Endothelial cell of umbilical vein (primary cell): ENCODE results near the gene SLC1A1. TPM values are rescaled to one million over a fixed set of nuclear protein-coding genes. Genes with fewer than 3 reads are reported as not detected.

Experiments used
- BruUV-seq: library from RNA; stranded (reverse); fragments of 400-500 nt; replicated peaks from 2 replicates; lab custom pipeline; 2021; lab: Mats Ljungman, UMichigan
- CTCF ChIA-PET: fragments of 300-600, 350-600 bp; sonication (Branson Sonifier 250); formaldehyde crosslinking; loops from one replicate; lab custom pipeline; 2021; ENCODE audit warnings: antibody characterized with exemption, inconsistent platforms; lab: Charles Lee
- POLR2A ChIA-PET: fragments of 300-600, 350-600 bp; sonication (Branson Sonifier 250); formaldehyde crosslinking; loops from one replicate; lab custom pipeline; 2021; ENCODE audit warnings: antibody characterized with exemption, inconsistent platforms; lab: Charles Lee
- DNase-seq: peaks from one replicate; pipeline ENCODE4 v3.0.0-alpha.2; 2011; ENCODE audit warnings: low read depth, low spot score
- FAIRE-seq: peaks from 2 replicates; lab custom pipeline; 2011; peaks lifted over from hg19 to GRCh38; lab: Jason Lieb, UNC
- H2AFZ ChIP-seq: 2 replicates; pipeline ENCODE4 v1.6.0; 2012; ENCODE audit warnings: low read depth, low read length, control low read depth, inconsistent platforms
- H3K27ac ChIP-seq: 2 replicates; pipeline ENCODE4 v1.5.1; 2011; ENCODE audit warnings: low read depth, mild to moderate bottlenecking, control low read depth, low read length, moderate library complexity; ENCODE audit not compliant: insufficient read depth
- H3K27me3 ChIP-seq, 2 experiments: 2 replicates each; pipeline versions ENCODE4 v1.6.0 to v1.6.1; 2011; ENCODE audit warnings: low read length in 2 of 2, mixed read lengths in 1 of 2; ENCODE audit not compliant: control insufficient read depth in 2 of 2, insufficient read depth in 2 of 2
- H3K36me3 ChIP-seq, 2 experiments: 2 replicates in 1 of 2; 3 replicates in 1 of 2; pipeline ENCODE4 v1.5.1; 2011; ENCODE audit warnings: low read length in 2 of 2, mild to moderate bottlenecking in 1 of 2, moderate library complexity in 1 of 2; ENCODE audit not compliant: control insufficient read depth in 2 of 2, insufficient read depth in 2 of 2; ENCODE audit errors: extremely low read depth in 1 of 2
- H3K4me1 ChIP-seq: 3 replicates; pipeline ENCODE4 v1.5.1; 2011; ENCODE audit warnings: mild to moderate bottlenecking, low read length; ENCODE audit not compliant: control insufficient read depth, insufficient read depth; ENCODE audit errors: extremely low read depth
- H3K4me2 ChIP-seq: 2 replicates; pipeline ENCODE4 v1.6.1; 2011; ENCODE audit warnings: low read length, control low read depth, mixed read lengths; ENCODE audit not compliant: insufficient read depth
- H3K4me3 ChIP-seq, 3 experiments: fragments of 200-600 bp in 1 of 3; sonication (generic), shearing (Covaris generic) in 1 of 3; replicated peaks in 1 of 3; 2 replicates each; pipeline ENCODE4 v1.5.1; 2011 to 2016; ENCODE audit warnings: control low read depth in 3 of 3, low read length in 3 of 3, mild to moderate bottlenecking in 2 of 3, inconsistent platforms in 1 of 3, low read depth in 1 of 3, moderate library complexity in 1 of 3; ENCODE audit not compliant: insufficient read depth in 1 of 3
- H3K79me2 ChIP-seq: 2 replicates; pipeline ENCODE4 v1.6.0; 2012; ENCODE audit warnings: low read length, inconsistent platforms; ENCODE audit not compliant: control insufficient read depth, insufficient read depth
- H3K9ac ChIP-seq: replicated peaks from 2 replicates; pipeline ENCODE3; 2011; ENCODE audit warnings: low read length, control low read depth; ENCODE audit not compliant: insufficient read depth; ENCODE audit errors: extremely low read depth
- H3K9me1 ChIP-seq: replicated peaks from 3 replicates; pipeline ENCODE4 v1.6.0; 2011; ENCODE audit warnings: mild to moderate bottlenecking, low read length; ENCODE audit not compliant: control insufficient read depth, insufficient read depth; ENCODE audit errors: extremely low read depth
- H3K9me3 ChIP-seq: replicated peaks from 2 replicates; pipeline ENCODE4 v1.5.1; 2012; ENCODE audit warnings: low read length, inconsistent platforms; ENCODE audit not compliant: control insufficient read depth, insufficient read depth
- H4K20me1 ChIP-seq: replicated peaks from 2 replicates; pipeline ENCODE3; 2011; ENCODE audit warnings: mild to moderate bottlenecking, low read length; ENCODE audit not compliant: control insufficient read depth, insufficient read depth; ENCODE audit errors: extremely low read depth
- EZH2 ChIP-seq: IDR thresholded peaks from 2 replicates; pipeline ENCODE4 v1.6.1; 2012; ENCODE audit warnings: borderline replicate concordance, low read depth, mild to moderate bottlenecking, moderate library complexity, low read length, inconsistent platforms; ENCODE audit not compliant: severe bottlenecking
- FOS ChIP-seq: IDR thresholded peaks from 2 replicates; pipeline ENCODE4 v1.6.1; 2011; ENCODE audit warnings: mild to moderate bottlenecking, low read length, moderate library complexity, borderline replicate concordance; ENCODE audit not compliant: insufficient read depth
- GATA2 ChIP-seq: IDR thresholded peaks from 2 replicates; pipeline ENCODE4 v1.7.0; 2011; ENCODE audit warnings: low read depth, mild to moderate bottlenecking, moderate library complexity, mixed read lengths, low read length; ENCODE audit not compliant: insufficient read length, insufficient read depth
- JUN ChIP-seq: IDR thresholded peaks from 2 replicates; pipeline ENCODE4 v1.6.1; 2011; ENCODE audit warnings: borderline replicate concordance, low read depth; ENCODE audit not compliant: insufficient read length, insufficient read depth
- MAX ChIP-seq: IDR thresholded peaks from 2 replicates; pipeline ENCODE4 v1.6.1; 2011; ENCODE audit not compliant: insufficient read depth, insufficient read length
- MYC ChIP-seq: IDR thresholded peaks from one replicate; pipeline ENCODE4 v1.6.1; 2011; ENCODE audit warnings: mild to moderate bottlenecking, low read depth, low read length
- POLR2A ChIP-seq: IDR thresholded peaks from 2 replicates; pipeline ENCODE4 v1.6.1; 2012; ENCODE audit warnings: low read depth, mild to moderate bottlenecking, control low read depth, low read length
- POLR2AphosphoS5 ChIP-seq: IDR thresholded peaks from 2 replicates; pipeline ENCODE4 v1.6.1; 2012; ENCODE audit warnings: low read depth, mild to moderate bottlenecking, control low read depth, low read length, moderate library complexity; ENCODE audit not compliant: insufficient read depth
- dilution Hi-C: fragments of 300-500 bp; cut with MboI; formaldehyde crosslinking; loops from one replicate; pipeline ENCODE4 v1.15.0; 2019; ENCODE audit warnings: low sequenced_read_pairs; ENCODE audit not compliant: extremely low pct_ligation_motif_present
- intact Hi-C: fragments of 100-400 bp; cut with micrococcal nuclease; formaldehyde crosslinking; loops from one replicate; pipeline ENCODE4 v1.10.0; 2022
- polyA plus RNA-seq, 4 experiments: library from polyadenylated mRNA; depleted of rRNA in 3 of 4; stranded (reverse) in 3 of 4; unstranded in 1 of 4; fragments of >200 nt; gene quantifications; 2 replicates each; pipeline versions ENCODE4 v1.2.1 to v1.2.3, GENCODE V29; 2011 to 2012; ENCODE audit warnings: missing spikeins in 1 of 4
- total RNA-seq: library from RNA; stranded (reverse); gene quantifications from 2 replicates; pipeline ENCODE4 v1.2.3, GENCODE V29; 2021
- TF ChIP-seq, protein P1 (sequence below), 2 donors: IDR thresholded peaks; 1 replicate in 1 of 2; 2 replicates in 1 of 2; pipeline ENCODE4 v1.5.1; 2011; ENCODE audit warnings: low read length in 2 of 2, mild to moderate bottlenecking in 2 of 2, moderate library complexity in 2 of 2, control low read depth in 1 of 2, inconsistent platforms in 1 of 2, low read depth in 1 of 2; ENCODE audit not compliant: insufficient read depth in 1 of 2; ENCODE audit errors: extremely low read depth in 1 of 2

The SLC1A1 gene
- total and polyA plus RNA-seq, 2 donors (not counting 3 experiments of a cell fraction or from before 2014, with no cell fraction given): 5.8 to 8.3 TPM

DNA sequence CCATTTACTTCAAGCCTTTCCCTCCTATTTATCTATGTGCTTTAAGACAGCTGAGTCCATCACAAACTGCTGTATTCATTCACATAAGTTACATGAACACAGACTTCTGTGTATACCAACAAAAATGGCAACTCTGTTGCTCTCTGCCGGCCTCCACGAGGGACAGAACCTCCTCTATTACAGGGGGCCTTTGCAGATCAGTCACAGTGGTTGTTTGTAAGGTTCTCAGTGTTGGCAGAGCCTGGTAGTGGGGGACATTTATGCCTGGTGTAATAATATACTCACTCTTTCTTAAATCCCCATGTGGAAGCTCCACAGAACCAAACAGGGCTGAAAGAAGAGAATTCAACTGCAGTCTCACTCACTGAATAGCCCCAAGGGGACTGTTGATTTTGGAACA, 76.5 kb downstream of the SLC1A1 start:
- ChIA-PET POLR2A (no interaction called here), CTCF (interaction anchor here (1.0 to 1.4 kb wide), 2 partner anchors 14 to 22 kb away, joined by 3 read pairs; no protein-coding TSS in a partner anchor)
- no TSS peak for BruUV-seq
- Histone ChIP-seq H3K4me3 (no peak overlapping the region), H3K27ac (no peak overlapping the region), H3K9me1 (no peaks in the 10 kb centered on the region), H3K9me3 (no peaks in the 10 kb centered on the region), H3K9ac (no peak overlapping the region), H3K79me2 (no peaks in the 10 kb centered on the region), H3K4me1 (peaks cover 8% of the 10 kb centered on the region), H3K27me3 (no peaks in the 10 kb centered on the region), H4K20me1 (no peaks in the 10 kb centered on the region), H3K4me2 (no peak overlapping the region), H3K36me3 (no peaks in the 10 kb centered on the region), H2AFZ (no peak overlapping the region)
- dilution Hi-C loops (no loop called here), intact Hi-C loops (no loop called here)
- FAIRE-seq: no peak
- no peak for DNase-seq
- no peak for TF ChIP-seq POLR2A
- no peak for TF ChIP-seq POLR2AphosphoS5
- no peak for TF ChIP-seq FOS

DNA sequence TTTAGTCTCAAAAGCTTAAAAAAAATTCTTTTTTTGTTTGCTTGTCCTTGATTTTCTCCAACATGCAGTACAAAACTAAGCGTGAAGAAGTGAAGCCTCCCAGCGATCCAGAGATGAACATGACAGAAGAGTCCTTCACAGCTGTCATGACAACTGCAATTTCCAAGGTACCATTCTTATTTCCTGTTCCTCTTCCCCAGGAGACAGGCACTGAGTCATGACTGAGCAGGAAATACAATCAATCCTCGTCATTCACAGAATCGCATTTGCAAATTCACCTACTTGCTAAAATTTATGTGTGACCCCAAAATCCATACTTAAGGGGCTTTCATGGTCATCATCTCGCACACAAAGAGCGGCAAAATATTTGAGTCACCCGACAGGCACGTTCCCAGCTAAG, 77.3 kb downstream of the SLC1A1 start:
- intact Hi-C loops (no loop called here), dilution Hi-C loops (no loop called here)
- Histone ChIP-seq H3K9me3 (no peaks in the 10 kb centered on the region), H3K4me3 (no peak overlapping the region), H3K27ac (no peak overlapping the region), H3K36me3 (no peaks in the 10 kb centered on the region), H3K4me1 (peaks cover 8% of the 10 kb centered on the region), H4K20me1 (no peaks in the 10 kb centered on the region), H2AFZ (no peak overlapping the region), H3K79me2 (no peaks in the 10 kb centered on the region), H3K4me2 (no peak overlapping the region), H3K27me3 (no peaks in the 10 kb centered on the region), H3K9ac (no peak overlapping the region), H3K9me1 (no peaks in the 10 kb centered on the region)
- DNase-seq (peak; percentile 29), FAIRE-seq (peak; percentile 78)
- no peak for TF ChIP-seq EZH2
- TF ChIP-seq MYC: no peak
- no peak for TF ChIP-seq GATA2
- TF ChIP-seq FOS: peak; percentile 49
- TF ChIP-seq POLR2AphosphoS5: no peak
- TF ChIP-seq MAX: no peak
- TF ChIP-seq JUN: peak; percentile 41
- TF ChIP-seq, protein P1, sequence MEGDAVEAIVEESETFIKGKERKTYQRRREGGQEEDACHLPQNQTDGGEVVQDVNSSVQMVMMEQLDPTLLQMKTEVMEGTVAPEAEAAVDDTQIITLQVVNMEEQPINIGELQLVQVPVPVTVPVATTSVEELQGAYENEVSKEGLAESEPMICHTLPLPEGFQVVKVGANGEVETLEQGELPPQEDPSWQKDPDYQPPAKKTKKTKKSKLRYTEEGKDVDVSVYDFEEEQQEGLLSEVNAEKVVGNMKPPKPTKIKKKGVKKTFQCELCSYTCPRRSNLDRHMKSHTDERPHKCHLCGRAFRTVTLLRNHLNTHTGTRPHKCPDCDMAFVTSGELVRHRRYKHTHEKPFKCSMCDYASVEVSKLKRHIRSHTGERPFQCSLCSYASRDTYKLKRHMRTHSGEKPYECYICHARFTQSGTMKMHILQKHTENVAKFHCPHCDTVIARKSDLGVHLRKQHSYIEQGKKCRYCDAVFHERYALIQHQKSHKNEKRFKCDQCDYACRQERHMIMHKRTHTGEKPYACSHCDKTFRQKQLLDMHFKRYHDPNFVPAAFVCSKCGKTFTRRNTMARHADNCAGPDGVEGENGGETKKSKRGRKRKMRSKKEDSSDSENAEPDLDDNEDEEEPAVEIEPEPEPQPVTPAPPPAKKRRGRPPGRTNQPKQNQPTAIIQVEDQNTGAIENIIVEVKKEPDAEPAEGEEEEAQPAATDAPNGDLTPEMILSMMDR (IDR thresholded peaks at IDR 0.05; ENCODE audit: extremely low read depth in 1 of 2, insufficient read depth in 1 of 2, low read depth in 1 of 2, low read length in 2 of 2): no peak
- no peak for TF ChIP-seq POLR2A
- BruUV-seq: no TSS peak
- ChIA-PET CTCF (no interaction called here), POLR2A (no interaction called here)
